Natural killer cell treated with Interleukin-12 subunit alpha and Interleukin-12 subunit beta and Interleukin-15 and Interleukin-18, amount 100 ng/mL, for 72 hours (primary cell): ENCODE data around the gene POP7. TPM values are rescaled to one million over a fixed set of nuclear protein-coding genes. Genes with fewer than 3 reads are reported as not detected.
"Not testable (repeated sequence)": the region's sequence is repeated elsewhere in the genome, so short reads cannot be mapped to it uniquely, and the experiment has no call there.

Source experiments
- ATAC-seq, 2 donors: fragments of 150-1000 bp; cut with Tn5 transposase in 1 of 2; sonication (Bioruptor Pico), chemical (Tn5 transposase) in 1 of 2; 2 replicates each; pipeline ENCODE4 v1.10.0; 2021
- DNase-seq: peaks from one replicate; pipeline ENCODE4 v3.0.0; 2022; ENCODE audit warnings: low spot score
- H3K27ac Mint-ChIP-seq, 2 donors: 1 replicate in 1 of 2; 2 replicates in 1 of 2; pipeline ENCODE4 v1.8.0; 2022; ENCODE audit warnings: mixed read lengths in 2 of 2, mild to moderate bottlenecking in 1 of 2, moderate library complexity in 1 of 2
- H3K27me3 Mint-ChIP-seq, 2 donors: 1 replicate in 1 of 2; 2 replicates in 1 of 2; pipeline ENCODE4 v1.8.0; 2022; ENCODE audit warnings: mixed read lengths in 2 of 2
- H3K36me3 Mint-ChIP-seq: one replicate; pipeline ENCODE4 v1.8.0; 2022; ENCODE audit warnings: mixed read lengths
- H3K4me1 Mint-ChIP-seq, 2 donors: 1 replicate in 1 of 2; 2 replicates in 1 of 2; pipeline ENCODE4 v1.8.0; 2022; ENCODE audit warnings: low read depth in 2 of 2, mixed read lengths in 2 of 2, mild to moderate bottlenecking in 1 of 2
- H3K4me3 Mint-ChIP-seq: one replicate; pipeline ENCODE4 v1.8.0; 2022; ENCODE audit warnings: mixed read lengths
- H3K9me3 Mint-ChIP-seq: 2 replicates; pipeline ENCODE4 v1.8.0; 2022; ENCODE audit warnings: mixed read lengths
- total RNA-seq, 2 donors: library from RNA; stranded (reverse); gene quantifications; one replicate each; pipeline ENCODE4 v1.2.3, GENCODE V29; 2022

POP7 gene
- total RNA-seq, 2 donors from 2014 or later: 46.6 to 64.9 TPM

GRCh38 chr7:100693312-100694097 is 12.4 kb upstream of the POP7 start:
- H3K27me3 Mint-ChIP-seq: no peaks in the 10 kb centered on the region
- peaks cover 27 to 35% of the 10 kb centered on the region in 2 donors for H3K4me1 Mint-ChIP-seq
- peak overlapping the region; percentile 83 to 93 for H3K27ac Mint-ChIP-seq
- H3K36me3 Mint-ChIP-seq: peaks cover 6% of the 10 kb centered on the region
- peak overlapping the region; percentile 91 for H3K4me3 Mint-ChIP-seq
- no peaks in the 10 kb centered on the region for H3K9me3 Mint-ChIP-seq
- no peak for DNase-seq
- peak; percentile 74 to 78 for ATAC-seq

- ATAC-seq: peak; percentile 82 to 88
- Mint-ChIP-seq H3K4me1 (peaks cover 20 to 29% of the 10 kb centered on the region in 2 donors), H3K4me3 (peak within 1 kb of the TSS; percentile 91), H3K27ac (peak within 1 kb of the TSS; percentile 83 to 93), H3K27me3 (peaks cover 0 to 1% of the 10 kb centered on the region in 2 donors), H3K9me3 (no peaks in the 10 kb centered on the region), H3K36me3 (peaks cover 6% of the 10 kb centered on the region)
- peak; percentile 78 for DNase-seq
Observed at GRCh38 chr7:100694098-100694745, 11.7 kb upstream of the POP7 start, which contains the start of gene GIGYF1. TSS of gene GIGYF1 (minus strand) at chr7:100694250. CDS start at chr7:100688238, 6,012 bp downstream.

- H3K36me3 Mint-ChIP-seq: peaks cover 6% of the 10 kb centered on the region
- H3K4me1 Mint-ChIP-seq: peaks cover 19 to 26% of the 10 kb centered on the region in 2 donors
- no peak for DNase-seq
- H3K4me3 Mint-ChIP-seq: peak overlapping the region; percentile 63
- ATAC-seq: no peak
- H3K27ac Mint-ChIP-seq: peak overlapping the region; percentile 43 to 84
- no peaks in the 10 kb centered on the region for H3K9me3 Mint-ChIP-seq
- peaks cover 3 to 7% of the 10 kb centered on the region in 2 donors for H3K27me3 Mint-ChIP-seq
Observed at GRCh38 chr7:100696123-100696521, 9.8 kb upstream of the POP7 start.

GRCh38 chr7:100699018-100699417 is 6.9 kb upstream of the POP7 start:
- Mint-ChIP-seq H3K4me3 (no peak overlapping the region), H3K27ac (no peak overlapping the region), H3K36me3 (no peaks in the 10 kb centered on the region), H3K27me3 (peaks cover 8% of the 10 kb centered on the region in 2 donors), H3K9me3 (no peaks in the 10 kb centered on the region), H3K4me1 (peaks cover 0 to 7% of the 10 kb centered on the region in 2 donors)
- ATAC-seq: no peak
- DNase-seq: no peak

- not testable (repeated sequence) for H3K4me1 Mint-ChIP-seq, H3K36me3 Mint-ChIP-seq, H3K27me3 Mint-ChIP-seq, ATAC-seq, H3K27ac Mint-ChIP-seq, H3K9me3 Mint-ChIP-seq, H3K4me3 Mint-ChIP-seq, DNase-seq
Observed at GRCh38 chr7:100701089-100701488, 4.8 kb upstream of the POP7 start.

- DNase-seq (peak; percentile 81), ATAC-seq (peak; percentile 77 to 78)
- Mint-ChIP-seq H3K4me1 (peaks cover 12 to 14% of the 10 kb centered on the region in 2 donors), H3K9me3 (no peaks in the 10 kb centered on the region), H3K27me3 (peaks cover 3 to 8% of the 10 kb centered on the region in 2 donors), H3K27ac (peak overlapping the region; percentile 91 to 96), H3K4me3 (peak overlapping the region; percentile 98), H3K36me3 (no peaks in the 10 kb centered on the region)
Observed at GRCh38 chr7:100705320-100705752, 585 bp upstream of the POP7 start.

- ATAC-seq (no peak), DNase-seq (no peak)
- Mint-ChIP-seq H3K27ac (peak overlapping the region; percentile 91 to 96), H3K36me3 (no peaks in the 10 kb centered on the region), H3K27me3 (no peaks in the 10 kb centered on the region), H3K4me1 (peaks cover 12 to 16% of the 10 kb centered on the region in 2 donors), H3K4me3 (peak overlapping the region; percentile 98), H3K9me3 (no peaks in the 10 kb centered on the region)
Observed at GRCh38 chr7:100706672-100707311, 871 bp downstream of the POP7 start.

- Mint-ChIP-seq H3K9me3 (no peaks in the 10 kb centered on the region), H3K27me3 (no peaks in the 10 kb centered on the region), H3K4me1 (peaks cover 12 to 16% of the 10 kb centered on the region in 2 donors), H3K36me3 (no peaks in the 10 kb centered on the region), H3K27ac (no peak overlapping the region), H3K4me3 (no peak overlapping the region)
- DNase-seq (no peak), ATAC-seq (no peak)
Observed at GRCh38 chr7:100708395-100708794, 2.5 kb downstream of the POP7 start.

- ATAC-seq: no peak
- no peak for DNase-seq
- H3K4me3 Mint-ChIP-seq: no peak overlapping the region
- H3K4me1 Mint-ChIP-seq: peaks cover 12 to 16% of the 10 kb centered on the region in 2 donors
- no peaks in the 10 kb centered on the region for H3K9me3 Mint-ChIP-seq
- H3K27ac Mint-ChIP-seq: no peak overlapping the region
- no peaks in the 10 kb centered on the region for H3K36me3 Mint-ChIP-seq
- peaks cover 3 to 4% of the 10 kb centered on the region in 2 donors for H3K27me3 Mint-ChIP-seq
Observed at GRCh38 chr7:100710452-100710851, 4.5 kb downstream of the POP7 start.

- H3K36me3 Mint-ChIP-seq: no peaks in the 10 kb centered on the region
- peaks cover 9 to 12% of the 10 kb centered on the region in 2 donors for H3K4me1 Mint-ChIP-seq
- no peak overlapping the region for H3K4me3 Mint-ChIP-seq
- H3K9me3 Mint-ChIP-seq: no peaks in the 10 kb centered on the region
- peaks cover 3 to 6% of the 10 kb centered on the region in 2 donors for H3K27me3 Mint-ChIP-seq
- H3K27ac Mint-ChIP-seq: no peak overlapping the region
- DNase-seq (no peak), ATAC-seq (no peak)
Observed at GRCh38 chr7:100711369-100711768, 5.4 kb downstream of the POP7 start.

- Mint-ChIP-seq H3K36me3 (peaks cover 16% of the 10 kb centered on the region), H3K9me3 (no peaks in the 10 kb centered on the region), H3K4me3 (no peak overlapping the region), H3K4me1 (peaks cover 0 to 3% of the 10 kb centered on the region in 2 donors), H3K27me3 (peaks cover 14 to 28% of the 10 kb centered on the region in 2 donors), H3K27ac (no peak overlapping the region)
- ATAC-seq (no peak), DNase-seq (no peak)
Observed at GRCh38 chr7:100714725-100715124, 8.8 kb downstream of the POP7 start.

- not testable (repeated sequence) for ATAC-seq, H3K9me3 Mint-ChIP-seq, H3K4me3 Mint-ChIP-seq
Observed at GRCh38 chr7:100717073-100717472, 11.2 kb downstream of the POP7 start.

GRCh38 chr7:100719523-100720278 is 13.8 kb downstream of the POP7 start:
- Mint-ChIP-seq H3K4me1 (no peaks in the 10 kb centered on the region), H3K27me3 (peaks cover 30 to 31% of the 10 kb centered on the region in 2 donors), H3K36me3 (peaks cover 16% of the 10 kb centered on the region), H3K9me3 (no peaks in the 10 kb centered on the region), H3K27ac (no peak overlapping the region), H3K4me3 (no peak overlapping the region)
- ATAC-seq: no peak
- DNase-seq: no peak

More at GRCh38 chr7:100717073-100717472, 11.2 kb downstream of the POP7 start:
- H3K4me1 Mint-ChIP-seq, H3K27ac Mint-ChIP-seq, DNase-seq: not testable (repeated sequence)
- Mint-ChIP-seq H3K27me3 (peaks cover 23 to 31% of the 10 kb centered on the region in 2 donors), H3K36me3 (peaks cover 16% of the 10 kb centered on the region)
